Glutamatergic neuron (in vitro differentiated cells): ENCODE results near the gene TSPYL6. TPM values are rescaled to one million over a fixed set of nuclear protein-coding genes. Genes with fewer than 3 reads are reported as not detected.

Experiments used
- DNase-seq: peaks from one replicate; pipeline ENCODE4 v3.0.0; 2022
- H3K27ac Mint-ChIP-seq: one replicate; pipeline ENCODE4 v1.8.0; 2020; ENCODE audit warnings: mild to moderate bottlenecking, mixed read lengths, inconsistent platforms; ENCODE audit not compliant: unreplicated experiment
- H3K27me3 Mint-ChIP-seq: one replicate; pipeline ENCODE4 v1.8.0; 2020; ENCODE audit warnings: mild to moderate bottlenecking, moderate library complexity, mixed read lengths, inconsistent platforms; ENCODE audit not compliant: unreplicated experiment
- H3K36me3 Mint-ChIP-seq: one replicate; pipeline ENCODE4 v1.8.0; 2020; ENCODE audit warnings: mild to moderate bottlenecking, mixed read lengths, inconsistent platforms; ENCODE audit not compliant: unreplicated experiment
- H3K4me1 Mint-ChIP-seq: one replicate; pipeline ENCODE4 v1.8.0; 2020; ENCODE audit warnings: mild to moderate bottlenecking, low read depth, mixed read lengths, inconsistent platforms; ENCODE audit not compliant: unreplicated experiment
- H3K4me3 Mint-ChIP-seq: one replicate; pipeline ENCODE4 v1.8.0; 2020; ENCODE audit warnings: mild to moderate bottlenecking, mixed read lengths, inconsistent platforms; ENCODE audit not compliant: unreplicated experiment
- H3K9me3 Mint-ChIP-seq: one replicate; pipeline ENCODE4 v1.8.0; 2020; ENCODE audit warnings: mild to moderate bottlenecking, moderate library complexity, mixed read lengths, inconsistent platforms; ENCODE audit not compliant: unreplicated experiment
- total RNA-seq: library from RNA; stranded (reverse); fragmentation: NEBNext Ultra II Directional; extraction: Animal tissue kit (Norgen Biotek cat#: 25700); gene quantifications from one replicate; pipeline ENCODE4 v1.2.1, GENCODE V29; 2021; ENCODE audit not compliant: unreplicated experiment
- TF ChIP-seq, protein P1 (sequence below): fragments of 200-600 bp; sonication (generic); IDR thresholded peaks from one replicate; pipeline ENCODE4 v1.5.0; 2021; ENCODE audit not compliant: partially characterized antibody, unreplicated experiment

The TSPYL6 gene
- total RNA-seq, 1 donor from 2014 or later, result 0.27 TPM

DNA sequence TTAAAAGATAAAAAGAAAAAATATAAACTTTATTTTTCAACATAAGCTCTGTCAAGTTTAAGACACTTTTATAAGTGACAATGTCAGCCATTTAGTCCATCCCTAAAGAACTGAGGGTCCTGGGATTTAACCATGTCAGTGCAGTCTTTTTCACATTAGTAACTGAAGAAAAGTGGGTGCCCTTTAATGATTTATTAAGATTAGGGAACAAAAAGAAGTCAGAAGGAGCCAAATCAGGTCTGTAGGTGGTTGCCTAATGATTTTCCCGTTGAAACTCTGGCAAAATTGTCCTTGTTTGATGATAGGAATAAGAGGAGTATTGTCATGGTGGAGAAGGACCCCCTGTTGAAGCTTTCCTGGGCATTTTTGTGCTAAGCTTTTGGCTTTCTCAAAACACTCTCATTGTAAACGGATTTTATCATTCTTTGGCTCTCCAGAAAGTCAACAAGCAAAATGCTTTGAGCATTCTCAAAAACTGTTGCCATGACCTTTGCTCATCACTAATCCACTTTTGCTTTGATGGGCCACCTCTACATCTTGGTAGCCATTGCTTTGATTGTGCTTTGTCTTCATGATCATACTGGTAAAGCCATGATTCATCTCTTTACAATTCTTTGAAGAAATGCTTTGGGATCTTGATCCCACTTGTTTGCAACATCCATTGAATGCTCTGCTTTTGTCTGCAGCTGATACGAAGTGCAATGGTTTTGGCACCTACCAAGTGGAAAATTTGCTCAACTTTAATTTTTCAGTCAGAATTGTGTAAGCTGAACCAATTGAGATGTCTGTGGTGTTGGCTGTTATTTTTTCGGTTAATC is 22.0 kb downstream of the TSPYL6 start:
- Mint-ChIP-seq H3K27me3 (no peaks in the 10 kb centered on the region), H3K27ac (no peak overlapping the region), H3K4me3 (no peak overlapping the region), H3K36me3 (peaks cover 13% of the 10 kb centered on the region), H3K4me1 (peaks cover under 1% of the 10 kb centered on the region), H3K9me3 (no peaks in the 10 kb centered on the region)
- no peak for DNase-seq
- TF ChIP-seq, protein P1, sequence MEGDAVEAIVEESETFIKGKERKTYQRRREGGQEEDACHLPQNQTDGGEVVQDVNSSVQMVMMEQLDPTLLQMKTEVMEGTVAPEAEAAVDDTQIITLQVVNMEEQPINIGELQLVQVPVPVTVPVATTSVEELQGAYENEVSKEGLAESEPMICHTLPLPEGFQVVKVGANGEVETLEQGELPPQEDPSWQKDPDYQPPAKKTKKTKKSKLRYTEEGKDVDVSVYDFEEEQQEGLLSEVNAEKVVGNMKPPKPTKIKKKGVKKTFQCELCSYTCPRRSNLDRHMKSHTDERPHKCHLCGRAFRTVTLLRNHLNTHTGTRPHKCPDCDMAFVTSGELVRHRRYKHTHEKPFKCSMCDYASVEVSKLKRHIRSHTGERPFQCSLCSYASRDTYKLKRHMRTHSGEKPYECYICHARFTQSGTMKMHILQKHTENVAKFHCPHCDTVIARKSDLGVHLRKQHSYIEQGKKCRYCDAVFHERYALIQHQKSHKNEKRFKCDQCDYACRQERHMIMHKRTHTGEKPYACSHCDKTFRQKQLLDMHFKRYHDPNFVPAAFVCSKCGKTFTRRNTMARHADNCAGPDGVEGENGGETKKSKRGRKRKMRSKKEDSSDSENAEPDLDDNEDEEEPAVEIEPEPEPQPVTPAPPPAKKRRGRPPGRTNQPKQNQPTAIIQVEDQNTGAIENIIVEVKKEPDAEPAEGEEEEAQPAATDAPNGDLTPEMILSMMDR, result no peak

DNA sequence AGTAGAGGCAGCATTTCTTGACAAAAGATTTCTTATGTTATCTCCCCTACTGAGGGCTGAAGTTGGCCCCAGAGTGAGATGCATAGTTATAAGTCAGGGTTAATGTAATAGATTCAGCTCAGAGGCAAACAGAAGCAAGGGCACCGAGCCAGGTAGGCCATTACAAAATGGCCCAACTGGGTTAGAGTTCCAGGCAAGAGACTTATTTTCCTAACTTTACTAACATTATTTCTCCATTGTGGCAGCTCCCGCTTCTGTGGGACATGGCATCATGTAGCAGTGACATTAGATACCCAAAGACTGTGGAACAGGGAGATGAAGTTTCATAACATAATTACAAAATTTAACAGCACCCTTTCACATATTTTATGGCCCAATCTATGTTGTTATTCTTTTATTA is 27.1 kb downstream of the TSPYL6 start:
- H3K4me3 Mint-ChIP-seq, result no peak overlapping the region
- peaks cover 9% of the 10 kb centered on the region for H3K36me3 Mint-ChIP-seq
- DNase-seq, result no peak
- TF ChIP-seq, protein P1, result no peak
- H3K27ac Mint-ChIP-seq, result no peak overlapping the region
- no peaks in the 10 kb centered on the region for H3K27me3 Mint-ChIP-seq
- no peaks in the 10 kb centered on the region for H3K9me3 Mint-ChIP-seq
- H3K4me1 Mint-ChIP-seq, result no peaks in the 10 kb centered on the region

DNA sequence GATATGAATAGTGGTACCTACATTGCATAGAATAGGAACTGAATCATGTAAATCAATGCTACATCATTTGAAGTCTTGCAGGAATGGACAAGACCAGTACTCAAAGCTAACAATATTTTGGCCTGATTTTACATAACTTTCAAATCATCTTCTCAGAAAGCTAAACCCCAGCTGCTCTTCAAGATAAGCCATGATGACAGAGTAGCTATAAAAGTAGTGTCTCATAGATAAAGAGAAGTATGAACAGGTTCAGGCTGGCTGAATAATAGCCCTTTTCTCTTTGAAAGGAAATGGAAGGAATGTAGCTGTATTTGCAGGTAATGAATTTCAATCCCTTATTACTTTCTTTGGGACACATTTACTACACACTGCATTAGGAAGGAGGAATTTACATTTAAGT is 28.2 kb downstream of the TSPYL6 start:
- no peak for DNase-seq
- Mint-ChIP-seq H3K36me3 (peaks cover 9% of the 10 kb centered on the region), H3K9me3 (no peaks in the 10 kb centered on the region), H3K4me1 (no peaks in the 10 kb centered on the region), H3K27ac (no peak overlapping the region), H3K4me3 (no peak overlapping the region), H3K27me3 (no peaks in the 10 kb centered on the region)
- TF ChIP-seq, protein P1, result no peak

DNA sequence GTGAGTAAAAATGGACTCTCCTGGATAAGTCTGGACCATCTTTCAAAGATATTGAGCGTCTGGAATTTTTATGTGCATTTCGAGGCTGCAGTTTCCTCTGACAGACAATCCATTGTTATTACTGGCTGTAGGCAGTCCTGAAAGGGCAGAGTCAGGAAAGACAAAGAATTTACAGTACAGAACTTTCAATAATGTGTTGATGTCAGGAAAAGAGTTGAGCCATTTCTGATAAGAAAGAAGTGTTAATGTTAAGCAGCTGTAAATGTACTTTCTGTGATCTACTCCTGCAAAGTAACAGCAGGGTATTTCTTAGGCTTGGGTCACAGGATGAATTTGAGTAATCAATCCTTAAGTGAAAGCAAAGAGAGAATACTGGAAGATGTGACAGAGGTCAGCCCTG is 29.8 kb downstream of the TSPYL6 start:
- DNase-seq, result no peak
- H3K27me3 Mint-ChIP-seq, result no peaks in the 10 kb centered on the region
- H3K36me3 Mint-ChIP-seq, result peaks cover 5% of the 10 kb centered on the region
- H3K9me3 Mint-ChIP-seq, result no peaks in the 10 kb centered on the region
- TF ChIP-seq, protein P1, result no peak
- H3K4me1 Mint-ChIP-seq, result no peaks in the 10 kb centered on the region
- no peak overlapping the region for H3K4me3 Mint-ChIP-seq
- no peak overlapping the region for H3K27ac Mint-ChIP-seq

DNA sequence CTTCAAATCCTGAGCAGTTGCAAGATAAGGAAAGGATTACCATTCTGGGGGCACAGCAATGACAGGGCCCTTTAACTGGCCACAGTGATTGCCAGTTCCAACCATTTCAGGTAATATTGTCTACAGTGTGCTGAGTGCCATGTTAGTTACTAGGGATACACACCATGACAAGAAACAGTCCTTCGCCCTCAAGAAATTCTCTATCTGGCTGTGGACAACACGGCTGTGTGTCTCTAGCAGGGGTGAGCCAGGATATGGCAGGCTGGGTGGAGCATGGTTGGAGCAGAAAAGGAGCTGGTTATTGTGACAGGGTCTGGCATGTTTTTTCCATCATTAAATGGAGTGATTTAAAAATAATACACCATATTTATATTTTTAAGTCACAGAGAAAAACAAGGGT is 31.0 kb downstream of the TSPYL6 start:
- Mint-ChIP-seq H3K4me1 (no peaks in the 10 kb centered on the region), H3K36me3 (peaks cover 5% of the 10 kb centered on the region), H3K27ac (no peak overlapping the region), H3K4me3 (no peak overlapping the region), H3K9me3 (no peaks in the 10 kb centered on the region), H3K27me3 (no peaks in the 10 kb centered on the region)
- DNase-seq, result no peak
- TF ChIP-seq, protein P1, result no peak
